ENCODE measurements around the gene SEMA5A.

DNA sequence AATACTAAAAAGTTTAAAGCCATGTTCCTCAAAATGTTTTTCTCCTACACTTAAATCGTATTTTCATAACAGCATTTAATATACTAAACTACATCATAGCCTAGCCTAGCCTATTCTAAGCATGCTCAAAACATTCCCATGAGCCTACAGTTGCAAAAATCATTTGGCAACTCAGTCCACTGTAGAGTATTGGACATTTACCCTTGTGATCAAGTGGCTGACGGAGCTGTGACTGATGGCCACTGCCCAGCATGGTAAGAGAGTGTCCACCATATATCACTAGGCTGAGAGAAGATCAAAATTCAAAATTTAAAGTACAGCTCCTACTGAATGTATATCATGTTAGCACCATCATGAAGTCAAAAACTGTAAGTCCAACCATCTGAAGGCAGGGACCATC, 30.9 kb downstream of the SEMA5A start:
- TF ChIP-seq, protein P1, sequence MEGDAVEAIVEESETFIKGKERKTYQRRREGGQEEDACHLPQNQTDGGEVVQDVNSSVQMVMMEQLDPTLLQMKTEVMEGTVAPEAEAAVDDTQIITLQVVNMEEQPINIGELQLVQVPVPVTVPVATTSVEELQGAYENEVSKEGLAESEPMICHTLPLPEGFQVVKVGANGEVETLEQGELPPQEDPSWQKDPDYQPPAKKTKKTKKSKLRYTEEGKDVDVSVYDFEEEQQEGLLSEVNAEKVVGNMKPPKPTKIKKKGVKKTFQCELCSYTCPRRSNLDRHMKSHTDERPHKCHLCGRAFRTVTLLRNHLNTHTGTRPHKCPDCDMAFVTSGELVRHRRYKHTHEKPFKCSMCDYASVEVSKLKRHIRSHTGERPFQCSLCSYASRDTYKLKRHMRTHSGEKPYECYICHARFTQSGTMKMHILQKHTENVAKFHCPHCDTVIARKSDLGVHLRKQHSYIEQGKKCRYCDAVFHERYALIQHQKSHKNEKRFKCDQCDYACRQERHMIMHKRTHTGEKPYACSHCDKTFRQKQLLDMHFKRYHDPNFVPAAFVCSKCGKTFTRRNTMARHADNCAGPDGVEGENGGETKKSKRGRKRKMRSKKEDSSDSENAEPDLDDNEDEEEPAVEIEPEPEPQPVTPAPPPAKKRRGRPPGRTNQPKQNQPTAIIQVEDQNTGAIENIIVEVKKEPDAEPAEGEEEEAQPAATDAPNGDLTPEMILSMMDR (optimal IDR thresholded peaks at IDR 0.05 in 1 of 3, IDR thresholded peaks at IDR 0.05 in 1 of 3, conservative IDR thresholded peaks at IDR 0.05 in 1 of 3; ENCODE audit: extremely low read depth in 1 of 3, insufficient read depth in 2 of 3, low read length in 3 of 3): no peak
- no peak for TF ChIP-seq EZH2 (IDR thresholded peaks at IDR 0.05; ENCODE audit: low read length)

Measured in keratinocyte (primary cell).